ENCODE data around the gene RHEBL1. TPM values are rescaled to one million over a fixed set of nuclear protein-coding genes. Genes with fewer than 3 reads are reported as not detected.

The RHEBL1 gene
- total RNA-seq, 1 donor from 2014 or later = 0.95 TPM

- H3K27ac Mint-ChIP-seq (ENCODE audit: unreplicated experiment) = no peak overlapping the region
- DNase-seq (ENCODE audit: low spot score) = peak; percentile 84
These were observed 42.9 kb downstream of the RHEBL1 start for GRCh38 chr12:49026678-49027480.

GRCh38 chr12:49026101-49026500 is 43.7 kb downstream of the RHEBL1 start:
- TF ChIP-seq CTCF (IDR thresholded peaks at IDR 0.05) = no peak
- Mint-ChIP-seq H3K36me3 (ENCODE audit: low read depth) (peaks cover 32% of the 10 kb centered on the region), H3K9me3 (ENCODE audit: low read depth) (no peaks in the 10 kb centered on the region), H3K27ac (ENCODE audit: unreplicated experiment) (no peak overlapping the region), H3K4me3 (ENCODE audit: unreplicated experiment) (no peak overlapping the region), H3K4me1 (ENCODE audit: low read depth) (no peaks in the 10 kb centered on the region), H3K27me3 (ENCODE audit: low read depth) (no peaks in the 10 kb centered on the region)
- peak; percentile 69 for DNase-seq (ENCODE audit: low spot score)

More at GRCh38 chr12:49026678-49027480, 42.9 kb downstream of the RHEBL1 start:
- Mint-ChIP-seq H3K4me1 (ENCODE audit: low read depth) (no peaks in the 10 kb centered on the region), H3K4me3 (ENCODE audit: unreplicated experiment) (no peak overlapping the region), H3K27me3 (ENCODE audit: low read depth) (no peaks in the 10 kb centered on the region), H3K36me3 (ENCODE audit: low read depth) (peaks cover 30% of the 10 kb centered on the region), H3K9me3 (ENCODE audit: low read depth) (no peaks in the 10 kb centered on the region)
- TF ChIP-seq CTCF (IDR thresholded peaks at IDR 0.05) = no peak

GRCh38 chr12:49025463-49025862 is 44.3 kb downstream of the RHEBL1 start:
- peaks cover 31% of the 10 kb centered on the region for H3K36me3 Mint-ChIP-seq (ENCODE audit: low read depth)
- no peak overlapping the region for H3K27ac Mint-ChIP-seq (ENCODE audit: unreplicated experiment)
- no peaks in the 10 kb centered on the region for H3K4me1 Mint-ChIP-seq (ENCODE audit: low read depth)
- no peak overlapping the region for H3K4me3 Mint-ChIP-seq (ENCODE audit: unreplicated experiment)
- TF ChIP-seq CTCF (IDR thresholded peaks at IDR 0.05) = no peak
- no peak for DNase-seq (ENCODE audit: low spot score)
- H3K27me3 Mint-ChIP-seq (ENCODE audit: low read depth) = no peaks in the 10 kb centered on the region
- H3K9me3 Mint-ChIP-seq (ENCODE audit: low read depth) = no peaks in the 10 kb centered on the region

- Mint-ChIP-seq H3K9me3 (ENCODE audit: low read depth) (no peaks in the 10 kb centered on the region), H3K4me1 (ENCODE audit: low read depth) (peaks cover 5% of the 10 kb centered on the region), H3K36me3 (ENCODE audit: low read depth) (peaks cover 31% of the 10 kb centered on the region), H3K4me3 (ENCODE audit: unreplicated experiment) (no peak overlapping the region), H3K27me3 (ENCODE audit: low read depth) (no peaks in the 10 kb centered on the region), H3K27ac (ENCODE audit: unreplicated experiment) (no peak overlapping the region)
- no peak for TF ChIP-seq CTCF (IDR thresholded peaks at IDR 0.05)
- peak; percentile 54 for DNase-seq (ENCODE audit: low spot score)
These were observed 45.2 kb downstream of the RHEBL1 start for GRCh38 chr12:49024543-49024942.

GRCh38 chr12:49023812-49024211 is 46.0 kb downstream of the RHEBL1 start:
- no peaks in the 10 kb centered on the region for H3K27me3 Mint-ChIP-seq (ENCODE audit: low read depth)
- no peaks in the 10 kb centered on the region for H3K9me3 Mint-ChIP-seq (ENCODE audit: low read depth)
- no peak for TF ChIP-seq CTCF (IDR thresholded peaks at IDR 0.05)
- peaks cover 12% of the 10 kb centered on the region for H3K4me1 Mint-ChIP-seq (ENCODE audit: low read depth)
- peaks cover 31% of the 10 kb centered on the region for H3K36me3 Mint-ChIP-seq (ENCODE audit: low read depth)
- no peak overlapping the region for H3K4me3 Mint-ChIP-seq (ENCODE audit: unreplicated experiment)
- H3K27ac Mint-ChIP-seq (ENCODE audit: unreplicated experiment) = no peak overlapping the region
- DNase-seq (ENCODE audit: low spot score) = no peak

Data from chondrocyte (in vitro differentiated cells).